ENCODE results near the gene KRT36. TPM values are rescaled to one million over a fixed set of nuclear protein-coding genes. Genes with fewer than 3 reads are reported as not detected.

The KRT36 gene
- total RNA-seq, 1 donor from 2014 or later, result not detected

GRCh38 chr17:41456204-41456603 lies 33.5 kb downstream of the KRT36 start:
- ATAC-seq (ENCODE audit: poor library complexity) (no peak), DNase-seq (no peak)
- intact Hi-C loops (cut with DNase I), result no loop called here

- ATAC-seq (ENCODE audit: poor library complexity) (no peak), DNase-seq (no peak)
- intact Hi-C loops (cut with DNase I), result no loop called here
Measured at GRCh38 chr17:41455236-41455635, 34.5 kb downstream of the KRT36 start.

GRCh38 chr17:41453066-41453465 lies 36.6 kb downstream of the KRT36 start:
- ATAC-seq (ENCODE audit: poor library complexity), result no peak
- intact Hi-C loops (cut with DNase I), result no loop called here
- no peak for DNase-seq

- DNase-seq, result no peak
- intact Hi-C loops (cut with DNase I), result no loop called here
- ATAC-seq (ENCODE audit: poor library complexity), result no peak
Measured at GRCh38 chr17:41452281-41452680, 37.4 kb downstream of the KRT36 start.

- DNase-seq (no peak), ATAC-seq (ENCODE audit: poor library complexity) (no peak)
- intact Hi-C loops (cut with DNase I), result no loop called here
Measured at GRCh38 chr17:41451154-41451728, 38.5 kb downstream of the KRT36 start.

- ATAC-seq (ENCODE audit: poor library complexity) (no peak), DNase-seq (no peak)
- intact Hi-C loops (cut with DNase I), result no loop called here
Measured at GRCh38 chr17:41449008-41449407, 40.7 kb downstream of the KRT36 start.

- no peak for ATAC-seq (ENCODE audit: poor library complexity)
- intact Hi-C loops (cut with DNase I), result no loop called here
- no peak for DNase-seq
Measured at GRCh38 chr17:41448506-41448905, 41.2 kb downstream of the KRT36 start.

- ATAC-seq (ENCODE audit: poor library complexity) (no peak), DNase-seq (no peak)
- intact Hi-C loops (cut with DNase I), result no loop called here
Measured at GRCh38 chr17:41446806-41447205, 42.9 kb downstream of the KRT36 start.

GRCh38 chr17:41444640-41445039 lies 45.1 kb downstream of the KRT36 start:
- intact Hi-C loops (cut with DNase I), result no loop called here
- DNase-seq (no peak), ATAC-seq (ENCODE audit: poor library complexity) (no peak)

- intact Hi-C loops (cut with DNase I), result no loop called here
Measured at GRCh38 chr17:41444186-41444585, 45.5 kb downstream of the KRT36 start.

GRCh38 chr17:41442739-41443138 lies 47.0 kb downstream of the KRT36 start:
- DNase-seq (no peak), ATAC-seq (ENCODE audit: poor library complexity) (no peak)
- intact Hi-C loops (cut with DNase I), result no loop called here

More at GRCh38 chr17:41444186-41444585, 45.5 kb downstream of the KRT36 start:
- DNase-seq, result no peak
- no peak for ATAC-seq (ENCODE audit: poor library complexity)

GRCh38 chr17:41440531-41441033 lies 49.1 kb downstream of the KRT36 start, which contains the start of gene KRT38:
Gene KRT38, minus strand, starts transcription at chr17:41440983. Its CDS starts 62 bp downstream, at chr17:41440921.
- DNase-seq (no peak), ATAC-seq (ENCODE audit: poor library complexity) (no peak)
- intact Hi-C loops (cut with DNase I), result no loop called here

- no peak for DNase-seq
- intact Hi-C loops (cut with DNase I), result no loop called here
- ATAC-seq (ENCODE audit: poor library complexity), result no peak
Measured at GRCh38 chr17:41439375-41439774, 50.3 kb downstream of the KRT36 start.

GRCh38 chr17:41437769-41438168 lies 51.9 kb downstream of the KRT36 start:
- intact Hi-C loops (cut with DNase I), result no loop called here
- DNase-seq (no peak), ATAC-seq (ENCODE audit: poor library complexity) (no peak)

GRCh38 chr17:41437254-41437653 lies 52.5 kb downstream of the KRT36 start:
- intact Hi-C loops (cut with DNase I), result no loop called here
- ATAC-seq (ENCODE audit: poor library complexity) (no peak), DNase-seq (no peak)

Small RNAs within 50 kb of the gene (microRNA-seq; reads per million reads assigned to microRNA genes)
- not detected for gene MIR6510

Other genes with a start within 250 kb of the KRT36 start
- gene KRTAP9-4, start 240.2 kb downstream of the KRT36 start, total RNA-seq, result not detected
- not detected for gene KRTAP9-9, start 234.5 kb downstream of the KRT36 start, total RNA-seq
- not detected for gene KRTAP9-6, start 224.5 kb downstream of the KRT36 start, total RNA-seq
- not detected for gene KRTAP9-7, start 214.2 kb downstream of the KRT36 start, total RNA-seq
- gene KRTAP29-1, start 187.1 kb downstream of the KRT36 start, total RNA-seq, result not detected
- not detected for gene KRTAP16-1, start 180.6 kb downstream of the KRT36 start, total RNA-seq
- not detected for gene KRTAP17-1, start 174.2 kb downstream of the KRT36 start, total RNA-seq
- not detected for gene KRT33A, start 139.1 kb downstream of the KRT36 start, total RNA-seq
- gene KRT33B, start 120.1 kb downstream of the KRT36 start, total RNA-seq, result not detected
- not detected for gene KRT34, start 107.6 kb downstream of the KRT36 start, total RNA-seq
- not detected for gene KRT31, start 92.3 kb downstream of the KRT36 start, total RNA-seq
- gene KRT37, start 65.3 kb downstream of the KRT36 start, total RNA-seq, result not detected
- gene KRT38, start 48.9 kb downstream of the KRT36 start, total RNA-seq, result not detected
- not detected for gene KRT32, start 22.5 kb downstream of the KRT36 start, total RNA-seq
- not detected for gene KRT35, start 8.8 kb downstream of the KRT36 start, total RNA-seq
- not detected for gene KRT13, start 15.7 kb upstream of the KRT36 start, total RNA-seq
- not detected for gene KRT15, start 29.0 kb upstream of the KRT36 start, total RNA-seq
- gene KRT19, start 38.4 kb upstream of the KRT36 start, total RNA-seq, result 0.46 TPM
- gene KRT9, start 82.1 kb upstream of the KRT36 start, total RNA-seq, result not detected
- not detected for gene KRT14, start 97.0 kb upstream of the KRT36 start, total RNA-seq
- gene KRT16, start 122.9 kb upstream of the KRT36 start, total RNA-seq, result not detected
- not detected for gene KRT17, start 134.7 kb upstream of the KRT36 start, total RNA-seq
- 1,143 TPM for gene EIF1, start 199.0 kb upstream of the KRT36 start, total RNA-seq
- not detected for gene GAST, start 222.4 kb upstream of the KRT36 start, total RNA-seq
- not detected for gene HAP1, start 244.7 kb upstream of the KRT36 start, total RNA-seq